ENCODE measurements around the gene SMDT1.
A peak's percentile ranks its signal among the peaks of the same experiment; 100 is the strongest.

The SMDT1 gene

GRCh38 chr22:42076764-42077485 lies 2.6 kb upstream of the SMDT1 start:
- no peak for TF ChIP-seq CTCF (IDR thresholded peaks at IDR 0.05)
- no peak overlapping the region for H3K4me3 ChIP-seq
- H3K27ac ChIP-seq, result no peak overlapping the region
- peak; percentile 52 for DNase-seq (ENCODE audit: low spot score)

- Histone ChIP-seq H3K27ac (peak overlapping the region; percentile 95 to 98), H3K4me3 (no peak overlapping the region)
- no peak for TF ChIP-seq CTCF (IDR thresholded peaks at IDR 0.05)
- peak; percentile 76 for DNase-seq (ENCODE audit: low spot score)
Measured at GRCh38 chr22:42077486-42078125, 1.9 kb upstream of the SMDT1 start.

GRCh38 chr22:42078469-42079318 lies 806 bp upstream of the SMDT1 start:
- DNase-seq (ENCODE audit: low spot score), result no peak
- Histone ChIP-seq H3K4me3 (peak overlapping the region; percentile 87), H3K27ac (peak overlapping the region; percentile 95 to 98)
- TF ChIP-seq CTCF (IDR thresholded peaks at IDR 0.05), result no peak

DNA sequence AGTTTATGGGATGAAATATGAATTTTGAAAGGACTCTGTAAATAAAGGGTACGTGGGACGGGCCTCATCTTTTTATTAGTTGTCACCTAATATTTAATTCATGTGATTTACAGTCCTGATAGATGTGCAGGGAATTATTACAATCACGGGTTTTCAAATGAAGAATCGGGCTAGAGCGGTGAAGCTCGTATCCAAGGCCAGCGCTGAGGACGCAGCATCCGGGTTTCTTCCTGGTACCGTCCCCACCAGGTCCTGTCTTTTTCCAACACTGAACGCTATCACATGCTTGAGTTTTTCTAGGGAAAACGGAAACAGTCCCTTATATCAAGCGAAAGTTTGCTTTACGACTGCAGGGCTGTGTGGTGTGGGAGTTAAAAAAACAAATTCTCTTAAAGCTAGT lies 787 bp downstream of the SMDT1 start:
- peak; percentile 73 for DNase-seq (ENCODE audit: low spot score)

GRCh38 chr22:42083119-42083518 lies 3.6 kb downstream of the SMDT1 start:
- no peak for TF ChIP-seq CTCF (IDR thresholded peaks at IDR 0.05)
- H3K4me3 ChIP-seq, result no peak overlapping the region
- DNase-seq (ENCODE audit: low spot score), result no peak
- no peak overlapping the region for H3K27ac ChIP-seq

More for the DNA sequence above, 787 bp downstream of the SMDT1 start:
- peak overlapping the region; percentile 95 to 98 for H3K27ac ChIP-seq
- TF ChIP-seq CTCF (IDR thresholded peaks at IDR 0.05), result no peak
- H3K4me3 ChIP-seq, result peak overlapping the region; percentile 87

GRCh38 chr22:42084874-42085273 lies 5.4 kb downstream of the SMDT1 start:
- Histone ChIP-seq H3K27ac (no peak overlapping the region), H3K4me3 (no peak overlapping the region)
- no peak for DNase-seq (ENCODE audit: low spot score)
- no peak for TF ChIP-seq CTCF (IDR thresholded peaks at IDR 0.05)
